ENCODE data around the gene CCT6A.
"Not testable (repeated sequence)": the region's sequence is repeated elsewhere in the genome, so short reads cannot be mapped to it uniquely, and the experiment has no call there.

The CCT6A gene

GRCh38 chr7:56087445-56087844, 35.9 kb downstream of the CCT6A start:
- H3K4me2 ChIP-seq (ENCODE audit: low read length), result no peak overlapping the region
- H2AFZ ChIP-seq (ENCODE audit: low read length), result no peak overlapping the region
- no peaks in the 10 kb centered on the region for H3F3A ChIP-seq (ENCODE audit: insufficient read depth, low read length)
- no peak overlapping the region for H3K9ac ChIP-seq (ENCODE audit: low read length)
- H3K36me3 ChIP-seq (ENCODE audit: insufficient read depth, low read length), result peaks cover 19% of the 10 kb centered on the region
- no peaks in the 10 kb centered on the region for H3K9me2 ChIP-seq (ENCODE audit: low read depth, low read length)
- no peak overlapping the region for H3K4me3 ChIP-seq (ENCODE audit: low read depth, low read length, poor library complexity, severe bottlenecking)
- TF ChIP-seq CTCF (IDR thresholded peaks at IDR 0.05; ENCODE audit: low read length) (no peak), EZH2 (IDR thresholded peaks at IDR 0.05; ENCODE audit: borderline replicate concordance, low read length) (no peak)
- H4K20me1 ChIP-seq (ENCODE audit: insufficient read depth, low read length), result no peaks in the 10 kb centered on the region
- no peaks in the 10 kb centered on the region for H3K27me3 ChIP-seq (ENCODE audit: insufficient read depth, low read length)
- H3K79me2 ChIP-seq (ENCODE audit: insufficient read depth, low read length), result no peaks in the 10 kb centered on the region
- no peak overlapping the region for H3K27ac ChIP-seq (ENCODE audit: low read depth, low read length, poor library complexity, severe bottlenecking)
- no peaks in the 10 kb centered on the region for H3K9me3 ChIP-seq (ENCODE audit: low read length)
- H3K4me1 ChIP-seq (ENCODE audit: insufficient read depth, low read length, severe bottlenecking), result no peaks in the 10 kb centered on the region

GRCh38 chr7:56091591-56091990, 40.0 kb downstream of the CCT6A start:
- no peak for TF ChIP-seq EZH2 (IDR thresholded peaks at IDR 0.05; ENCODE audit: borderline replicate concordance, low read length)
- TF ChIP-seq CTCF (IDR thresholded peaks at IDR 0.05; ENCODE audit: low read length), result no peak
- H2AFZ ChIP-seq (ENCODE audit: low read length), result no peak overlapping the region
- H4K20me1 ChIP-seq (ENCODE audit: insufficient read depth, low read length), result no peaks in the 10 kb centered on the region
- no peaks in the 10 kb centered on the region for H3K9me2 ChIP-seq (ENCODE audit: low read depth, low read length)
- no peak overlapping the region for H3K27ac ChIP-seq (ENCODE audit: low read depth, low read length, poor library complexity, severe bottlenecking)
- H3K4me3 ChIP-seq (ENCODE audit: low read depth, low read length, poor library complexity, severe bottlenecking), result no peak overlapping the region
- no peak overlapping the region for H3K4me2 ChIP-seq (ENCODE audit: low read length)
- peaks cover 16% of the 10 kb centered on the region for H3K36me3 ChIP-seq (ENCODE audit: insufficient read depth, low read length)
- H3K4me1 ChIP-seq (ENCODE audit: insufficient read depth, low read length, severe bottlenecking), result no peaks in the 10 kb centered on the region
- H3K9ac ChIP-seq (ENCODE audit: low read length), result no peak overlapping the region
- H3K27me3 ChIP-seq (ENCODE audit: insufficient read depth, low read length), result no peaks in the 10 kb centered on the region
- no peaks in the 10 kb centered on the region for H3F3A ChIP-seq (ENCODE audit: insufficient read depth, low read length)
- no peaks in the 10 kb centered on the region for H3K79me2 ChIP-seq (ENCODE audit: insufficient read depth, low read length)
- H3K9me3 ChIP-seq (ENCODE audit: low read length), result no peaks in the 10 kb centered on the region

DNA sequence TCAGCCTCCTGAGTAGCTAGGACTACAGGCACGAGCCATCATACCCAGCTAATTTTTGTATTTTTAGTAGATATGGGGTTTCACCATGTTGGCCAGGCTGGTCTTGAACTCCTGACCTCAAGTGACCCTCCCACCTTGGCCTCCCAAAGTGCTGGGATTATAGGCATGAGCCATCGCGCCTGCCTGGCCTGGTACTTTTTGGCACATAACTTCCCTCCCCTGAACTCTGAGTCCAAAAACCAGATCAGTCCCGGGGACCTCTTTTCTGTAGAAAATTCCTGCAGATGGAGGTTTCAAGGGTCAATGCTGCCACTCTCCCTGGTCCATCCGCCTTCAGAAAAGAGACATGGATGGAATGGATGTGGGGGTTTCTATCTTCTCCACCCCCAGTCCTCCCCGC, 40.8 kb downstream of the CCT6A start:
- H3K9me2 ChIP-seq (ENCODE audit: low read depth, low read length); H3K4me3 ChIP-seq (ENCODE audit: low read depth, low read length, poor library complexity, severe bottlenecking); H3K4me2 ChIP-seq (ENCODE audit: low read length); H3K9ac ChIP-seq (ENCODE audit: low read length); H3K27ac ChIP-seq (ENCODE audit: low read depth, low read length, poor library complexity, severe bottlenecking); H3K27me3 ChIP-seq (ENCODE audit: insufficient read depth, low read length); H3F3A ChIP-seq (ENCODE audit: insufficient read depth, low read length); H2AFZ ChIP-seq (ENCODE audit: low read length); H4K20me1 ChIP-seq (ENCODE audit: insufficient read depth, low read length); H3K79me2 ChIP-seq (ENCODE audit: insufficient read depth, low read length); H3K9me3 ChIP-seq (ENCODE audit: low read length); H3K4me1 ChIP-seq (ENCODE audit: insufficient read depth, low read length, severe bottlenecking): not testable (repeated sequence)
- peaks cover 13% of the 10 kb centered on the region for H3K36me3 ChIP-seq (ENCODE audit: insufficient read depth, low read length)

- Histone ChIP-seq H3K79me2 (ENCODE audit: insufficient read depth, low read length) (no peaks in the 10 kb centered on the region), H4K20me1 (ENCODE audit: insufficient read depth, low read length) (no peaks in the 10 kb centered on the region), H3K4me2 (ENCODE audit: low read length) (no peak within 1 kb of the TSS), H3K4me1 (ENCODE audit: insufficient read depth, low read length, severe bottlenecking) (no peaks in the 10 kb centered on the region), H3K36me3 (ENCODE audit: insufficient read depth, low read length) (peaks cover 13% of the 10 kb centered on the region), H3K4me3 (ENCODE audit: low read depth, low read length, poor library complexity, severe bottlenecking) (no peak within 1 kb of the TSS), H3K9me2 (ENCODE audit: low read depth, low read length) (no peaks in the 10 kb centered on the region), H3K9me3 (ENCODE audit: low read length) (no peaks in the 10 kb centered on the region), H2AFZ (ENCODE audit: low read length) (no peak within 1 kb of the TSS), H3K27me3 (ENCODE audit: insufficient read depth, low read length) (no peaks in the 10 kb centered on the region), H3K9ac (ENCODE audit: low read length) (no peak within 1 kb of the TSS), H3K27ac (ENCODE audit: low read depth, low read length, poor library complexity, severe bottlenecking) (no peak within 1 kb of the TSS), H3F3A (ENCODE audit: insufficient read depth, low read length) (no peaks in the 10 kb centered on the region)
- TF ChIP-seq CTCF (IDR thresholded peaks at IDR 0.05; ENCODE audit: low read length) (peak; percentile 24; the same call in 1 of the 2 replicates), EZH2 (IDR thresholded peaks at IDR 0.05; ENCODE audit: borderline replicate concordance, low read length) (no peak)
These were observed 41.4 kb downstream of the CCT6A start, which contains the start of gene PHKG1 for GRCh38 chr7:56092789-56093531. Gene PHKG1, minus strand, starts transcription at chr7:56092952. Its CDS starts 4,011 bp downstream, at chr7:56088941.
